GM19372 (cell line): ENCODE results near the gene PDZD2.
"Not testable (repeated sequence)": the region's sequence is repeated elsewhere in the genome, so short reads cannot be mapped to it uniquely, and the experiment has no call there.

Experiments used
- ATAC-seq: cut with Tn5 transposase; IDR thresholded peaks from one replicate; pipeline ENCODE4 v1.9.1; 2021; ENCODE audit warnings: mild to moderate bottlenecking, low read depth, moderate library complexity; ENCODE audit not compliant: unreplicated experiment

PDZD2 gene

GRCh38 chr5:31682025-31682424 lies 43.1 kb downstream of the PDZD2 start:
- no peak for ATAC-seq

DNA sequence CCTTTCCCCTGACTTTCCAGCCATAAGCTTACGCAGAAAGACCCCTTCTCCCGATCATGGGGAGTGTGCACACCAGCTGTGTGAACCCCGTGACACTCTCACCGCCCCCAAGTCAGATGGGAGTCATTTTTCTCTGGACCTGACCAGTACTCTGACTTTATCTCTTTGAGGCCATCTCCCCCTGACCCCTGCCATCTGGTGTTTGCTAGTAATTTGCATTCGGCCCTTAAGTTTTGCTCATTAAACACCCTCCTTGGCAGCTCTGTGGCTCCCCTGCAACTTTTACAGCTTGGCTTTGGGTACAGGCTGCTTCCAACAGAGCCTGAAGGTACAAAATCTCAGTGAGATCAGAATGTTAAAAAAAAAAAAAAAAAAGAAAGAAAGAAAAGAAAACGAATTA lies 43.9 kb downstream of the PDZD2 start:
- no peak for ATAC-seq

DNA sequence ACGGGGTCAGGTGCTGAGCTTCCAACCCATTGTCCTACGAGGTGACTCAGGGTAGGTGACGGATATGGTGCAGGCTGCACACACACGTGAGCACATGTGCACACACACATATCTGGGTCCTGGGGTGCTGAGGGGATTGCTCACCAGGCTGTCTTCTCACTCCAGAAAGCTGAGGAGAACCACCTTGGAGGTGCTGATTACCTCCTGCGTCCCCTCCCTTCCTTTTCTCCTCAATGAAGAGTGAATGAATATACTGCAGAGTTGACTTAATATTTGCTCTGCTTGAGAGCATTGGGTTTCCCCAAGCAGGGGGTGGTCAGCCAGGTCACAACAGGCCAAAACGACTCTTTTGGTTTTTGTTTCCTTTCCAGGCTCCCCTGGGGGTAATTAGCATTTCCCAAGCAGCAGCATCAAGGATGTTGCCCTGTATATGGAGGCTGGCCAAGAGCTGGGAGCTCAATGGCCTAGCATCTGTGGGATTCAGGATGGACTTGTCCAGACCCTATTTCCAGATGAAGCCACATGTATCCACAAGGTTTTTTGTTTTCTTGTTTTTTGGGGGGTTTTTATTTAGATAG lies 49.7 kb downstream of the PDZD2 start:
- ATAC-seq, result no peak

DNA sequence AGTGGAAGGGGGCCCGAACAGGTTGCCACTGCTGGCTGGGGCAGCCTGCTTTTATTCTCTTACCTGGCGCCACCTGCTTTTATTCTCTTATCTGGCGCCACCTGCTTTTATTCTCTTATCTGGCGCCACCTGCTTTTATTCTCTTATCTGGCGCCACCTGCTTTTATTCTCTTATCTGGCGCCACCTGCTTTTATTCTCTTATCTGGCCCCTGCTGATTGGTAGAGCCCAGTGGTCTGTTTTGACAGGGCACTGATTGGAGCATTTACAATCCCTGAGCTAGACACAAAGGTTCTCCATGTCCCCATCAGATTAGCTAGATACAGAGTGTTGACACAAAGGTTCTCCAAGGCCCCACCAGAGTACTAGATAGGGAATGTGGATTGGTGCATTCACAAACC lies 52.5 kb downstream of the PDZD2 start:
- ATAC-seq, result not testable (repeated sequence)

DNA sequence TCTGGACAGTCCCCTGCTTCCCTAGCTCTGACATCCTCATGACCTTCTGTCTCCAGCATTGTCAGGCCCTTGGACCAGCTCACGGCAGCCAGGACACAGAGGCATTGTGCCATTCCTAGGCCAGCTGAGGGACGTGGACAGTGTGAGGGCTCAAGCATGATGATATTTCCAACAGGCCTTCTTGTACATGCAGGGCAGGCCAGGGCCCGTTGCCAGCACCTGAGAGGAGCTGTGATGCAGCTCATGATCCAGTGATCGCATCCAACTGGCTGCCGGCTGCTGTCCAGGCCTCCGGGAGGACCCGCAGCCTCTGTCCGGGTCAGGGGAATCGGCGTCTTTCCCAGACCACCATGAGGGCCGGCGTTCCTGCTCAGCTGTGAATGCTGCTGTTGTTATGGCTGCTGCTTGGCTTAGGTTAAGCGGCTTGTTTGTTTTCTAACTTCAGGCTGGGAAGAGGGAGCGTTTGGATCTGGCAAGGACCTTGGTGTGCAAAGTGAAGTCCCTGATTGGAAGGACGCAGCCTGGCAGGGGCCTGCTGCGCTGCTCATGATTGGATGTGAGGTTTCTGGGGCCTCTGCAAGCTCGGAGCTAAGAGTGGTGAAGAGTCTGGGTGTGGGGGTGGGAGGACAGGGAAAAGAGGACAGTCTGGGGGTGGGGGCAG lies 53.8 kb downstream of the PDZD2 start:
- ATAC-seq, result no peak

- ATAC-seq, result no peak
Measured at GRCh38 chr5:31698673-31699072, 59.7 kb downstream of the PDZD2 start.

DNA sequence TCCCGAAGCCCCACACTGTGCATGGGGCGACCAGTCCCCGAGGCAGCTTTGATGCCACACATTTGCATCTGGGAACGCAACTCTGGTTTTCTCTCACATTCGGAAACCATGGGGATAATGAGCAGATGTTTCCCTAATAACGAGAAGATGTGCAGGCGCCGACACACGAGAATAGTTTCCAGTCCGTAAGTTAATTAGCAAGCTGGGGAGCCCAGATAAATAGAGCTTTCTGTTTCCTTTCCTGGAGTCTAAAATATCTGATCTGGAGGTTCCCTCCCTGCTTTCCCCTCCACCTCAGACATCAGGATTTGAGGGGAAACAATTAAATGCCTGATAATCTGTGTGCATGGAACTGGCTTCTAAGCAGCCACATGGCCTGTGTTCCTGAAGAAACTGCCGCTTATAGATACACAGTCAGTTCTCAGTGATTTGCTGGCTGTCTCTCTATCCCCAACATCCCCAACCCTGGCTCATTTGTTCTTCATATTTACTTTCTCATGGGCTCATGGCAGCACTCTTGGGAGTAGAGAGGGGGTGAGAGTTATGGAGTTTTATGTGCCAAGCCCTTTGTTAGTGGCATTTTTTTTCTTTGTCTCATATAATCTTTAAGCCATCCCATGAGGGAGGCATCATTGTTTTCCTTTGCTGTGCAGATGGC lies 62.8 kb downstream of the PDZD2 start:
- ATAC-seq, result no peak

- ATAC-seq, result no peak
Measured at GRCh38 chr5:31702712-31703111, 63.8 kb downstream of the PDZD2 start.

- ATAC-seq, result no peak
Measured at GRCh38 chr5:31703757-31704156, 64.8 kb downstream of the PDZD2 start.

- ATAC-seq, result no peak
Measured at GRCh38 chr5:31706186-31706585, 67.3 kb downstream of the PDZD2 start.

DNA sequence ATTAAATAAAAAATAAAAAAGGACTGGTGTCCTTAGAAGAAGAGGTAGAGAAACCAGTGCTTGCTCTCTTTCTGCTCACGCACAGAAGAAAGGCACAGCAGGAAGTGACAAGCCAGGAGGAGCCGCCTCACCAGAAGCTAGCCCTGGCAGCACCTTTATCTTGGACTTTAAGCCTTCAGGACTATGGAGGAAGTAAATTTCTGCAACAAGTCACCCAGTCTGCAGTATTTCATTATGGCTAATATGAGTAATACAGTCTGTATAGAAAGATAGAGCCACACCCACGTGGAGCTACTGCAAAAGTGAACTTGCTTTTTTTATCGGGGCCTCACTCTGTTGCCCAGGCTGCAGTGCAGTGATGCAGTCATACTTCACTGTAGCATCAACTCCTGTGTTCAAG lies 68.4 kb downstream of the PDZD2 start:
- ATAC-seq, result no peak

- ATAC-seq, result no peak
Measured at GRCh38 chr5:31708089-31708488, 69.2 kb downstream of the PDZD2 start.

GRCh38 chr5:31711363-31711762 lies 72.4 kb downstream of the PDZD2 start:
- ATAC-seq, result no peak

- ATAC-seq, result no peak
Measured at GRCh38 chr5:31711935-31712592, 73.1 kb downstream of the PDZD2 start.

DNA sequence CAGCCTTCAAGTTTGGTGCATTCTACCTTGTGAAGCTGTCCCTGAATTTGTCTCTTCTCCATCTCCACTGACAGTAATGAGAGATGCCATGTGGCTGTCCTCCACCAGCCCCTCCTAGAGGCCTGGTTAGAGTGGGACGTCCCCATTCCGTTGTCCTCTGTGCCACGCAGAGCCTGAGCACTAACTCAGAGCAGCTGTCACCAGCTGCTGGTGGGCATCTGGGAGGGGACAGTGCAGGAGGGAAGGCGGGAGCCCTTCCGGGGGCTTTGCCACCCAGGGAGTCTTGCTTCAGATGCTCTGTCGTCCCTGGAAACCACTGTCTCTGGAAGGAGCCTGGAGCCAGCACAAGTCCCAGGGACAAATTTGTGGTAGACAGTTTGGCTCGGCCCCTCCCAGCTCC lies 78.6 kb downstream of the PDZD2 start:
- ATAC-seq, result no peak

- no peak for ATAC-seq
Measured at GRCh38 chr5:31720004-31720403, 81.1 kb downstream of the PDZD2 start.

DNA sequence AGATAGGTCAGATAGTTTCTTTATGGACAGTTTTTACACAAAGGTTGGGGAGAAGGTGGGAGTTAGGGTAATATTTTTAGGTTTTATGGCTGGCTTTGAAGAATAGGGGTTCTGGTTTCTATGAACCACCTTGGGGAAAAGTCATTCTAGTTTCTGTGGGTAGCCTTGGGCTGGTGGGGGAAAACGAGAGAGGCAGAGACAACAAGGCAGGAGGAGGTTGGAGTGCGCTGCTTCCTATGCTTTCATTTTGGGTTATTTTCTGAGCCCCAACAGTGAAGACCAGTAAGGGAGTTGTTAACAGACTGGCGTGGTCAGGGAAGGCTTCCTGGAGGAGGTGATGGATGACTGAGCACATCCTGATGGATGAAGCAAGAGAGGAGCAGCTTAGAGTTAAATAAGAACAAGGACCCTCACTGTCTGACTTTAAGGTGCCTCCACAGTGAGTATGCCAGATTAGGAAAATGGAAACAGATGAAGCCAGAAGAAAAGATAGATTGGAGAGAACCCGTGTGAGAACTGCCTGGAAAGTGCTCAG lies 81.9 kb downstream of the PDZD2 start:
- no peak for ATAC-seq

GRCh38 chr5:31722111-31722510 lies 83.2 kb downstream of the PDZD2 start:
- no peak for ATAC-seq

DNA sequence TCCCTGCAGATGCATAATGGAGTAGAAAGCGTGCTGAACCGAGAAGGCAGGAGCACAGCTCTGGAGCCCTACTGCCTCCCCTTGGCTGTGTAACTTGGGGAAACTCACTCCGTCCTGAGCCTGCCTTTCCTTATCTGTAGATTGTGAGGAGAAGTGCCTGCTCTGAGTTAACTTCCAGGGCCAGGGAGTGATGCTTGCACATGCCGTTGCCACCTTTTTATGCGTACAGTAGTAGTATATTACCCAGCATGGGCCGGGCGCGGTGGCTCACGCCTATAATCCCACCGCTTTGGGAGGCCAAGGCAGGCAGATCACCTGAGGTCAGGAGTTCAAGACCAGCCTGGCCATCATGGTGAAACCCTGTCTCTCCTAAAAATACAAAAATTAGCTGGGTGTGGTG lies 87.1 kb downstream of the PDZD2 start:
- ATAC-seq, result no peak

- no peak for ATAC-seq
Measured at GRCh38 chr5:31726952-31727351, 88.0 kb downstream of the PDZD2 start.

GRCh38 chr5:31728039-31728438 lies 89.1 kb downstream of the PDZD2 start:
- ATAC-seq, result no peak
